Umbilical cord (tissue), 2 donors: Measurements from ENCODE around the gene CD24. TPM values are rescaled to one million over a fixed set of nuclear protein-coding genes. Genes with fewer than 3 reads are reported as not detected.
"Not testable (repeated sequence)": the region's sequence is repeated elsewhere in the genome, so short reads cannot be mapped to it uniquely, and the experiment has no call there.

Source experiments
- DNase-seq: peaks from one replicate; pipeline ENCODE4 v3.0.0-alpha.2; 2015; ENCODE audit warnings: low spot score
- total RNA-seq: library from RNA; depleted of rRNA; stranded (reverse); fragments of >200 nt; gene quantifications from one replicate; pipeline ENCODE4 v1.2.3, GENCODE V29; 2014; ENCODE audit warnings: low replicate concordance; ENCODE audit not compliant: insufficient read depth

Gene CD24, protein sequence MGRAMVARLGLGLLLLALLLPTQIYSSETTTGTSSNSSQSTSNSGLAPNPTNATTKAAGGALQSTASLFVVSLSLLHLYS
- 29.9 TPM for total RNA-seq

DNA sequence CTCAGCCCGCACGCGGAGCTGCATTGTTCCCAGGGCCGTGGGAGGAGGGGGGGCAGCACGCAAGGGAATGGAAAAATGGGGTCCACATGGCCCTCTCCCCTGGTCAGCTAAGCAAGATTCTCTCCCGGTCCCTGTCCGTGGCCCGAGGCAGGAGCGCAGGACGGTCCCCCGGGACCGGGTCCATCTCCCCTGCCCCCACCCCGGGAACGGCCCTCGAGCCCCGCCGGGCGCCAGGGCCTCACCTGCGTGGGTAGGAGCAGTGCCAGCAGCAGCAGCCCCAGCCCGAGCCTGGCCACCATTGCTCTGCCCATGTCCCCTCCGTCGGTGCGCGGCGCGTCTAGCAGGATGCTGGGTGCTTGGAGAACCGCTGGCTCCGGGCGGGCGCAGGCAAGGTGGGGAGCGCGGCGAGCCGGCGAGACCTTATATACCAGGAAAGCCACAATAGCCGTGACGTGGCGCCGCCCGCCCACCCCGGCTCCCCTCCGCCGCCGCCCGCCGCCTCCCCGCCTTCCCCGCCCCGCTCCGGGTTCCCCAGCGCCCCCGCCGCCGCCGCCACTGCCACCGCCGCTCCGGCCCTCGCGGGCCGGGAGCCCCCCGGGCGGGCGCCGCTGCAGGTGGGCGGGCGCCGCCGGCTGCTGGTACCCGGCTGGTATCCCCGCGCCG, at the start of gene CD24:
CD24 (minus strand) TSS at position 394 of the 663 bp plus-strand sequence; CDS start at position 311, 83 bp downstream.
- DNase-seq = no peak

DNA sequence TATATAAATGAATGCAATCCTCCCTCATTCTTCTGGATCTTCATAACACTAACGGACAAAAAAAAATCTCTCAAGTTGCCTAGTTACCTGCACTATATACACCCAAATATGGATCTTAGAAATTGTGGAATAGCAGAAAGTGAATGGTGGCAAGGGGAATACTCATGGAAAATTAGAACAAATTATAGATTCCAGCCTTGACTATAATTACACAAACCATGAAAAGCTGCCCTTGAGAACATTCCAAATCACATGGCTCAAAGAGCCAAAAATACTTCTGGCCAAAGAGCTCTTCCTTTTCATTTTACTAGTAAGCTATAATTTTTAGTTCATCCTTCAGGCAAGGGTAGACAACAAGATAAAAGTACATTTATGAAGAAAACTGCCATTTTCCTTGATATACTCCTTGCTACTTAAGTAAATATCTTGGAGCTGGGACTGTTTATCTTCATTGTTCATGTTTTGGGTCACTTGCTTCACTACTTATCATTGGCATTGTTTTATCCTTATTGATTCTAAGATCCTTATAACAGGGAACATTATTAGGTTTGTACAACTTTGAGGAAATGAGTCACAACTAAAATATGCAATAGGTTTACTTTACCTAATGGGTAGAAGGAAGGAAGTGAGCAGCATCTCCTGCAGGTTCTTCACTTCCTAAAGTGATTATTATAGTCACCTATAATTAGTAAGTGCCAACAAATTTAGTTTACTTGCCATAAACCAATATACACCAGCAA, 47.1 kb upstream of the CD24 start:
- DNase-seq = no peak

DNA sequence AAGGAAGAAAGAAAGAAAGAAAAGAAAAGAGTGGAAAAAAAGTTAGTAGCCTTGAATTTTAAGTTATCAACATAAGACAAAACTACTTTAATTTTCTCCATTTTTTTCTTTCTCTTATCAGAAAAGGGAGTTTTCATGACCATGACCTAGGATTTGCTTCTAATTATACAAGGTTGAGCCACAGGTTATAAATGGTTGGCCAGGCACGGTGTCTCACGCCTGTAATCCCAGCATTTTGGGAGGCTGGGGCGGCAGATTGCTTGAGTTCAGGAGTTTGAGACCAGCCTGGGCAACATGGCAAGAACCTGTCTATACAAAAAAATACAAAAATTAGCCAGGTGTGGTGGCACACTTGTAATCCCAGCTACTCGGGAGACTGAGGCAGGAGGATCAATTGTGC, 45.7 kb upstream of the CD24 start:
- no peak for DNase-seq

GRCh38 chr6:107019628-107020027, 45.1 kb upstream of the CD24 start:
- DNase-seq = not testable (repeated sequence)

DNA sequence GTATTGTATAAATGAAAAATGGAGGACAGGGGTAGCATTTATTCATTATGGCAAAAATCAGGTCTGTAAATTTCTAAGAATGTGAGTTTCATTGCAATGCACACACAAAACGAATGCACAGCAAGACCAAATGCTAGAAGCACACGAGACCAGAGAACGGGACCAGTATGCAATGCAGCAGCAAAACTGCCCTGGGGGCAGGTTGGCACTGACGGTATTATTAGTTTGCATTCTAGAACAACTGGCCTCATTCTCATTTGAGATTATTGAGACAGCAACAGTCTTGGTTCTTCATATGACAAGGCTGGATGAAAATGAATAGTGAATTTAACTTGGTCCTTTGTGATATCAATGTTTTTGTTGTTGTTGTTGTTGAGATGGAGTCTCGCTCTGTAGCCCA, 44.5 kb upstream of the CD24 start:
- no peak for DNase-seq

- no peak for DNase-seq
Measured at GRCh38 chr6:107009499-107009898, 35.0 kb upstream of the CD24 start.

- peak; percentile 28 for DNase-seq
Measured at GRCh38 chr6:106997392-106998158, 23.0 kb upstream of the CD24 start.

GRCh38 chr6:106995640-106996039, 21.1 kb upstream of the CD24 start:
- DNase-seq = no peak

DNA sequence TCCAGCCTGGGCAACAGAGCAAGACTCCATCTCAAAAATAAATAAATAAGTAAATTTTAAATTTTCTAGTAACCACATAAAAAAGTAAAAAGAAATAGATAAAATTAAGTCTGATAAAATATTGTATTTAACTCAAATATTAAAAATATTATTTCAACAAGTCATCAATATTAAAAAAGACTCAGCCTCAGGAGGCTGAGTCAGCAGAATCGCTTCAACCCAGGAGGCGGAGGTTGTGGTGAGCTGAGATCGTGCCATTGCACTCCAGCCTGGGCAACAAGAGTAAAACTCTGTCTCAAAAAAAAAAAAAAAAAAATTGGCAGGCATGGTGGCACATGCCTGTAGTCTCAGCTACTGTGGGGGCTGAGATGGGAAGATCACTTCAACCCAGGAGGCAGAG, 15.2 kb upstream of the CD24 start:
- DNase-seq = not testable (repeated sequence)

- no peak for DNase-seq
Measured at GRCh38 chr6:106988664-106989063, 14.1 kb upstream of the CD24 start.

DNA sequence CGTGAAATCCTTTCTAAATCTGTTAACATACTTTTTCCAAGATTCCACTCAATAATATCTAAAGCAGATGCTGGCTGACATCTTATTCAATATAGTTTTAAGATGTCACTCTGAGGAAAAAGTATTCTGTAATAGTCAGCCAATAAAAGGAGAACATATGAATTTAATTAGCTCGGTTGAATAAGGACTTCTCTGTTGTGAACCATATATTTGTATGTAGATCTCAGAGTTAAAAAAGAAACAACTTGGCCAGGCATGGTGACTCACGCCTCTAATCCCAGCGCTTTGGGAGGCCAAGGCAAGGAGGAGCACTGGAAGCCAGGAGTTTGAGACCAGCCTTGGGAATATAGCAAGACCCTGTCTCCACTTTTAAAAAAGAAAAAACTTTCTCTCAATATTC, 7.4 kb upstream of the CD24 start:
- peak; percentile 56 for DNase-seq

DNA sequence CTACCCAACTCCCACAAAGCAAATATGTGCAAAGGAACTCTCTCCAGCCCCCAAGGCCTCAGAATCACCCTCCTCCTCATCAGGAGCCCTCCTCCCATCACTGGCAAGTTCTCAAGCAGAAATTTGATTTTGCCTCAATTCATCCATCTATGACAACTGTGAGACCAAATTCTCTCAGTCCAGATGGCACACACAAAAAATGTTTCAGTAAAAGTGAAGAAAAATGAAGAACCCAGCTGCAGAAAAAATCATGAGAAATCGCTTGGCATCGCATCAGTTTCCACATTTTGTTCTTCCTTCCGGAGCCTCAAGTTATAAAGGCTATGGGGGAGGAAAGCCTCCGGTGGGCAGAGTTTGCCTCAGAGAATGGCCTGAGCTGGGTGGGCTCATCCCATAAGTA, 6.4 kb upstream of the CD24 start:
- DNase-seq = no peak

GRCh38 chr6:106979435-106979884, 4.9 kb upstream of the CD24 start:
- DNase-seq = peak; percentile 86

GRCh38 chr6:106977246-106977645, 2.7 kb upstream of the CD24 start:
- DNase-seq = no peak

DNA sequence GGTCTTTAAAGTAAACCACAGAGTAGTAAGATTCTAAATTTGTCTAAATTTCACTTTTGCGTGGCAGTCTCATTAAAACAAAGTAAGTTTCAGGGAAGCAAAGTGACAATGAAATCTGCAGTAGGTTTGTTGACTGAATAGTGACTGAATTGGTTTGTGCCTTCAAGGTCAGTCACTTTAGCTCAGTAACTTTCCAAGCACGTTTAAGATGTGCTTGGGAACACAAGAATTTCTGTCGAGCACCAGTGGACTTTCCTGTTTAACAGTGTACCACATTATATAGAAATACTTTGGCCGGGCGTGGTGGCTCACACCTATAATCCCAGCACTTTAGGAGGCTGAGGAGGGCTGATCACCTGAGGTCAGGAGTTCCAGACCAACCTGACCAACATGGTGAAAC, 1.7 kb upstream of the CD24 start:
- no peak for DNase-seq

DNA sequence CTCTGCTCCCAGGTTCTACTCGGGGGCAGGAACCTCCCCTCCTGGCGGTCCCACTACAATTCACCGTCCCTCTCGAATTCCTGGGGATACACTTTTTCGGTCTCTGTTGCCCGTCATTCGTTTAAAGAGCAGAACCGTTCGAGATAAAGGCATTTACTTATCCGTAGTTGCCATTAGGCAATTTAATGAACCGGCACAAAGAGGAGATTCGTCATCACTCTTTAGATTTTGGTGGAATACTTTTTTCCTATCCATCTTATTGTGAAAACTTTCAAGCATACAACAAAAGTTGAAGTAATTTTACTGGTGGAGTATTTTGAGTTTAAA, 1.2 kb upstream of the CD24 start:
- no peak for DNase-seq

- DNase-seq = peak; percentile 19
Measured at GRCh38 chr6:106974999-106975737, 639 bp upstream of the CD24 start.

DNA sequence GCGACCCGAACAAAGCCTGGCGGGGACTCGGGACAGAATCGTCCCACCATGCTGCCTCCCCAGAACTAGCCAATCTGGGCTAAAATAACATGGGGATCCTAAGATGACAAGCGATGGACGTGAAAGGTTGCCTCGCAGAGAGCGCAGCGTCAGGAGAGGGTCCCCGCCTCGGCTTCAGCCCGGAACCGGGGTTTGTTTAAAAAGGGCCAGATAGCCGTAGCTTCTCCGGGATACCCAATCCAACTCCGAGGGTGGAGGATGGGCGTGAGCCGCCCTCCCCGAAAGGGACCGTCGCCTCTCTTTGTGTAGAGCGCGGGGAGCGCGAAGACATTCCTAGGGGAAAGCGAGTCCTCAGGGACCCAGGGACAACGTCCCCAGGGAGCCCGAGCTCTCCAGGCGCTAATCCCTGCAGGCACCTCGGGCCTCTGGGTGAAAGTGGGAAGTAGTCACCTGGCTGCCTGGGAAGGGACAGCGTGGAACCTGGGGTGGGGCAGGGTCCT, 643 bp downstream of the CD24 start:
- peak; percentile 6 for DNase-seq

- DNase-seq = no peak
Measured at GRCh38 chr6:106973018-106973835, 1.3 kb downstream of the CD24 start.

DNA sequence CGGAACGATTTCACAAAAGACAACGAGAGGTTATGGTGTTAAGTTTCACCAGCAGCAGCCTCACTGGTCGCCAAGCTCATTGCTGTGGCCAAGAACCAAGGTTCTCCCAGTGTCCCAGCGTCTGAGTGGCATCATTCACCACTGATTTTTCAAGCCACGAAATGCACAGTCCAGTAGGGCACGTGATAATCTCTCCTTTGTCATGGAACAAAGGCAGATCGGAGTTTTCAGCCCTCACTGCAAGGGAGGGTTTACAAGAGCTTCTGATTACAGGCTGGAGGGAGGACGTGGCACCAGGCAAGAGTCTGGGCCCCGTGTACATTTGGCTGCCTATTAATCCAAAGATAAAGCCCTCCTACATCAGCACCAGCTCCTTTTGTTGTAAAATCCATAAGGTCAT, 2.0 kb downstream of the CD24 start:
- DNase-seq = no peak

DNA sequence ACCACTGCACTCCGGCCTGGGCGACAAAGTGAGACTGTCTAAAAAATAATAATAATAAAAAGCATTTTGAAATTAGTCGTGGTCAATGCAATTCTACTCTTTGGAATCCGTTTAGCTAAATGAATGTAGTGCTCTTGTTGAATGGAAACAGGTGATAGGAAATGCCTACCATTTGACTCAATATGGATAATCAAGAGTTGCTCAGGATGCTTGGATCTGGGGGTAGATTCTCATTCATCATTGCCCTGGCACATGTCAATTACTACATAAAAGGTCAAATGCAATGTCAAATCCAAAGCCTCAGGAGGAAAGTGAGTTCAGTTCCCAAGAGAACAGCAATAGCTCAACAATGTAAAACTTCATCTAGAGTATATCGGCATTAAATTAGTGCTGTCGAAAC, 3.8 kb downstream of the CD24 start:
- DNase-seq = not testable (repeated sequence)
